Breast epithelium (tissue), 4 donors: ENCODE data around the gene CLDN34. TPM values are rescaled to one million over a fixed set of nuclear protein-coding genes. Genes with fewer than 3 reads are reported as not detected.

Experiments
- DNase-seq, 2 donors: peaks; one replicate each; pipeline ENCODE4 v3.0.0-alpha.2; 2019; ENCODE audit warnings: low spot score in 2 of 2
- H3K27ac ChIP-seq, 2 donors: fragments of 200-600 bp; sonication (generic) in 1 of 2; one replicate each; pipeline ENCODE4 v1.5.1; 2016 to 2019; ENCODE audit warnings: mild to moderate bottlenecking in 1 of 2
- H3K27me3 ChIP-seq, 2 donors: fragments of 200-600 bp; sonication (generic) in 1 of 2; one replicate each; pipeline versions ENCODE4 v1.5.1 to v1.6.0; 2017 to 2019; ENCODE audit warnings: control low read depth in 1 of 2, mild to moderate bottlenecking in 1 of 2
- H3K36me3 ChIP-seq: fragments of 200-600 bp; one replicate; pipeline ENCODE4 v1.5.1; 2019
- H3K4me1 ChIP-seq, 2 donors: fragments of 200-600 bp; sonication (generic); one replicate each; pipeline ENCODE4 v1.5.1; 2016 to 2019; ENCODE audit warnings: control low read depth in 1 of 2
- H3K4me3 ChIP-seq, 3 donors: fragments of 200-600 bp; sonication (generic); 1 replicate in 2 of 3; 2 replicates in 1 of 3; pipeline ENCODE4 v1.5.1; 2016 to 2019; ENCODE audit warnings: mild to moderate bottlenecking in 3 of 3, moderate library complexity in 2 of 3
- H3K9me3 ChIP-seq, 2 donors: fragments of 200-600 bp; sonication (generic) in 1 of 2; one replicate each; pipeline ENCODE4 v1.5.1; 2016 to 2019; ENCODE audit warnings: control low read depth in 1 of 2
- POLR2A ChIP-seq: fragments of 450-650 bp; IDR thresholded peaks from one replicate; pipeline ENCODE4 v1.6.1; 2016; ENCODE audit warnings: antibody characterized with exemption, mild to moderate bottlenecking, moderate library complexity
- POLR2AphosphoS5 ChIP-seq, 3 donors: sonication (generic); formaldehyde crosslinking; IDR thresholded peaks; one replicate each; pipeline ENCODE4 v1.6.1; 2017; ENCODE audit warnings: antibody characterized with exemption in 3 of 3
- intact Hi-C: fragments of 100-400 bp; cut with DNase I; formaldehyde crosslinking; loops from one replicate; pipeline ENCODE4 v1.15.1; 2023; ENCODE audit warnings: low total_unique reads
- total RNA-seq, 3 donors: library from RNA; depleted of rRNA; stranded (reverse); fragments of >200 nt; gene quantifications; one replicate each; pipeline ENCODE4 v1.1.0, GENCODE V29; 2016
- TF ChIP-seq, protein P1 (sequence below), 3 donors: fragments of 450-650 bp; IDR thresholded peaks; one replicate each; pipeline ENCODE4 v1.5.1; 2016 to 2017; ENCODE audit warnings: antibody characterized with exemption in 3 of 3, mild to moderate bottlenecking in 3 of 3, moderate library complexity in 3 of 3

The CLDN34 gene
- total RNA-seq, 3 donors from 2014 or later = 0.98 TPM; not detected in 2

DNA sequence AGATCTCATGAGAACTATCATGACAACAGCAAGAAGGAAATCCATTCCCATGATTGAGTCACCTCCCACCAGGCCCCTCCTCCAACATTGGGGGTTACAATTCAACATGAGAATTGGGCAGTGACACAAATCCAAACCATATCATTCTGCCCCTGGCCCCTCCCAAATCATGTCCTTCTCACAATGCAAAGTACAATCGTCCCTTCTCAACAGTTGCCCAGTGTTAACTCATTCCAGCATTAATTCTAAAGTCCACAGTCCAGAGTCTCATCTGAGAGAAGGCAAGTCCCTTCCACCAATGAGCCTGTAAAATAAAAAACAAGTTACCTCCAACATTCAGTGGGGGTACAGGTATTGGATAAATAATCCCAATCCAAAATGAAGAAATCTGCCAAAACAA, 14.9 kb upstream of the CLDN34 start:
- intact Hi-C loops = no loop called here
- TF ChIP-seq, protein P1, sequence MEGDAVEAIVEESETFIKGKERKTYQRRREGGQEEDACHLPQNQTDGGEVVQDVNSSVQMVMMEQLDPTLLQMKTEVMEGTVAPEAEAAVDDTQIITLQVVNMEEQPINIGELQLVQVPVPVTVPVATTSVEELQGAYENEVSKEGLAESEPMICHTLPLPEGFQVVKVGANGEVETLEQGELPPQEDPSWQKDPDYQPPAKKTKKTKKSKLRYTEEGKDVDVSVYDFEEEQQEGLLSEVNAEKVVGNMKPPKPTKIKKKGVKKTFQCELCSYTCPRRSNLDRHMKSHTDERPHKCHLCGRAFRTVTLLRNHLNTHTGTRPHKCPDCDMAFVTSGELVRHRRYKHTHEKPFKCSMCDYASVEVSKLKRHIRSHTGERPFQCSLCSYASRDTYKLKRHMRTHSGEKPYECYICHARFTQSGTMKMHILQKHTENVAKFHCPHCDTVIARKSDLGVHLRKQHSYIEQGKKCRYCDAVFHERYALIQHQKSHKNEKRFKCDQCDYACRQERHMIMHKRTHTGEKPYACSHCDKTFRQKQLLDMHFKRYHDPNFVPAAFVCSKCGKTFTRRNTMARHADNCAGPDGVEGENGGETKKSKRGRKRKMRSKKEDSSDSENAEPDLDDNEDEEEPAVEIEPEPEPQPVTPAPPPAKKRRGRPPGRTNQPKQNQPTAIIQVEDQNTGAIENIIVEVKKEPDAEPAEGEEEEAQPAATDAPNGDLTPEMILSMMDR (IDR thresholded peaks at IDR 0.05) = no peak
- no peaks in the 10 kb centered on the region for H3K36me3 ChIP-seq
- H3K4me1 ChIP-seq = no peaks in the 10 kb centered on the region
- H3K27ac ChIP-seq = no peak overlapping the region
- peaks cover 6 to 18% of the 10 kb centered on the region in 2 donors for H3K9me3 ChIP-seq
- DNase-seq = no peak
- no peak overlapping the region for H3K4me3 ChIP-seq
- H3K27me3 ChIP-seq = peaks cover 0 to 6% of the 10 kb centered on the region in 2 donors

DNA sequence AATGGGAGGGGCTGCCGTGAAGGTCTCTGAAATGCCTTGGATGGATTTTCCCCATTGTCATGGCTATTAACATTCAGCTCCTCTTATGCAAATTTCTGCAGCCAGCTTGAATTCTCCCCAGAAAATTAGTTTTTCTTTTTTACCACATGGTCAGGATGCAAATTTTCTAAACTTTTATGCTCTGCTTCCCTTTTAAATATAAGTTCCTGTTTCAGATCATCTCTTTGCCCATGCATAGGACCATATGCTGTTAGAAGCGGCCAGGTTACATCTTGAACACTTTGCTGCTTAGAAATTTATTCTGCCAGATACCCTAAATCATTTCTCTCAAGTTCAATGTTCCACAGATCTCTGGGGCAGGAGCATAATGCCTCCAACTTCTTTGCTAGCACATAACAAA, 13.8 kb upstream of the CLDN34 start:
- Histone ChIP-seq H3K36me3 (no peaks in the 10 kb centered on the region), H3K4me3 (no peak overlapping the region), H3K27me3 (peaks cover 0 to 6% of the 10 kb centered on the region in 2 donors), H3K27ac (no peak overlapping the region), H3K4me1 (no peaks in the 10 kb centered on the region), H3K9me3 (peaks cover 6 to 18% of the 10 kb centered on the region in 2 donors)
- DNase-seq = no peak
- intact Hi-C loops = no loop called here
- TF ChIP-seq, protein P1 (IDR thresholded peaks at IDR 0.05) = no peak
- TF ChIP-seq POLR2AphosphoS5 (IDR thresholded peaks at IDR 0.05) (no peak), POLR2A (no peak)

DNA sequence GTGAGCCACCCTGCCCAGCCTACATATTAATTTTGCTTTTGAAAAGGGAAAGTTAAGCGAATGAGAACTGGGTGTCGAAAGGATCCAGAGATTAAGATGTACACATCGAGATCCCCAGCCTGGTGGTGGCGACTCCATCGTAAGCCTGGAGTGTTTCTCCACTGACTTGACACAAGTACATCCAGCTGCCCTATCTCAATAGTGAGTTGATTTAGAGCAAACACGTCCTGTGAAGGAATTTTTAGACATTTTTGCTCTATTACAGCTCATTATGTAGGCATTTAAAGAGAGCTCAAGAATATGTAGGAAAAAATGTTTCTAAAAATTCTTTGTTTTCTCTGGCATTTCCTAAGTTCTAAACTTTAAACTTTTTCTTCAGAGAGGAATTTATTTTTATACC, 11.7 kb upstream of the CLDN34 start:
- TF ChIP-seq, protein P1 (IDR thresholded peaks at IDR 0.05) = no peak
- no peak for TF ChIP-seq POLR2A
- no peak for TF ChIP-seq POLR2AphosphoS5 (IDR thresholded peaks at IDR 0.05)
- no peak overlapping the region for H3K4me3 ChIP-seq
- no peaks in the 10 kb centered on the region for H3K27me3 ChIP-seq
- H3K36me3 ChIP-seq = no peaks in the 10 kb centered on the region
- intact Hi-C loops = no loop called here
- no peak overlapping the region for H3K27ac ChIP-seq
- H3K4me1 ChIP-seq = no peaks in the 10 kb centered on the region
- DNase-seq = no peak
- H3K9me3 ChIP-seq = peaks cover 6 to 18% of the 10 kb centered on the region in 2 donors

DNA sequence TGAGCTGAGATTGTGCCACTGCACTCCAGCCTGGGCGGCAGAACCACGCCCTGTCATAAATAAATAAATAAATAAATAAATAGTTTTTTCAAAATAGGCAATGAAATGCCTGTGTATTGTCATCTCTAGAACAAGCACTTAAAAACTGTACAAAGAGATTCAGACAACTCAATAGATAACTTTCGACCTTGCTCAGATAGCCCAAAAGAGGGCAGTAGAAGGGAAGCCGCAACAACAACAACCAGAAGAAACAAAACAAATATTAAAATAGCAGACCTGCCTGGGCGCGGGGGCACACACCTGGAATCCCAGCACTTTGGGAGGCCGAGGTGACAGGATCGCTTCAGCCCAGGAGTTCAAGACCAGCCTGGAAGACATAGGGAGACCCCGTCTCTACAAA, 9.4 kb upstream of the CLDN34 start:
- intact Hi-C loops = no loop called here
- no peak for DNase-seq
- H3K27ac ChIP-seq = no peak overlapping the region
- H3K4me3 ChIP-seq = no peak overlapping the region
- H3K4me1 ChIP-seq = no peaks in the 10 kb centered on the region
- TF ChIP-seq POLR2AphosphoS5 (IDR thresholded peaks at IDR 0.05) = no peak
- TF ChIP-seq, protein P1 (IDR thresholded peaks at IDR 0.05) = no peak
- TF ChIP-seq POLR2A = no peak
- H3K9me3 ChIP-seq = peaks cover 5 to 13% of the 10 kb centered on the region in 2 donors
- H3K36me3 ChIP-seq = no peaks in the 10 kb centered on the region
- H3K27me3 ChIP-seq = peaks cover 0 to 5% of the 10 kb centered on the region in 2 donors

DNA sequence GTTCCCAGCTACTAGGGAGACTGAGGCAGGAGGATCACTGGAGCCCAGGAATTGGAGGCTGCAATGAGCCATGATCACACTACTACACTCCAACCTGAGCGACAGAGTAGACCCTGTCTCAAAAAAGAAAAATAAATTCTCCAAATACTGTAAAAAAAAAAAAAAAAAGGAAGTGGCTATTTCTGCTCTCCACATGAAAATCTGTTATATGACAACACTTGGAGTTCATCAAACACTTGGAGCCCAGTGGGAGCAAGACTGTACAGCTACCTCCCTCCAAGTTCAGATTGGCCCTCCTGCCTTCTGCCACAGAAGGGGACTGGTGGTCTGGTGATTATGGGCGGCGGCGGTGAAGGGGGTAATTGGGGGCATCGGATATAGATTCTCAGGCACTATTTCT, 9.0 kb upstream of the CLDN34 start:
- Histone ChIP-seq H3K4me3 (no peak overlapping the region), H3K9me3 (peaks cover under 1 to 9% of the 10 kb centered on the region in 2 donors), H3K4me1 (no peaks in the 10 kb centered on the region), H3K27ac (no peak overlapping the region), H3K36me3 (no peaks in the 10 kb centered on the region), H3K27me3 (peaks cover 0 to 6% of the 10 kb centered on the region in 2 donors)
- intact Hi-C loops = no loop called here
- TF ChIP-seq, protein P1 (IDR thresholded peaks at IDR 0.05) = no peak
- TF ChIP-seq POLR2AphosphoS5 (IDR thresholded peaks at IDR 0.05) (no peak), POLR2A (no peak)
- DNase-seq = no peak
